Measurements from ENCODE around the gene ANTXR1. TPM values are rescaled to one million over a fixed set of nuclear protein-coding genes. Genes with fewer than 3 reads are reported as not detected.
A peak's percentile ranks its signal among the peaks of the same experiment; 100 is the strongest.

Gene ANTXR1
- total RNA-seq, 1 donor from 2014 or later = 54.3 TPM

DNA sequence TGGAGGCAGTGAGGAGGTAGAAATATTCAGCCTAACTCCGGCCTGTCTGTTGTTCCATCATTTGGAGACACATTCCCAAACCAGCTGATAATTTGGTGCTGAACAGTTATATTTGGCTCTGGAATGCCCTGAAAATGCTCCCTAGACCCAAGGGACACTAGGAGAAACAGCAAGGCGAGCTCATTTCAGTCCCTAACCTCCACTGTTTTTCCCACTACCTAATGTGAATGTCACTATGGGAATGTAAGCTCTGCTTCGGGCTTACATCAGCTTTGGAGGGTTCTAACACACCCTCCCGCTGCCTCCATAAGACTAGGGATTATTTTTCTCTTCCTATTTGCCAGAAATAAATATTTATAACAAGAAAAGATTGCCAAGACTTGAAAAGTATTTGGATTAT lies 103.5 kb downstream of the ANTXR1 start:
- DNase-seq = no peak
- TF ChIP-seq, protein P1, sequence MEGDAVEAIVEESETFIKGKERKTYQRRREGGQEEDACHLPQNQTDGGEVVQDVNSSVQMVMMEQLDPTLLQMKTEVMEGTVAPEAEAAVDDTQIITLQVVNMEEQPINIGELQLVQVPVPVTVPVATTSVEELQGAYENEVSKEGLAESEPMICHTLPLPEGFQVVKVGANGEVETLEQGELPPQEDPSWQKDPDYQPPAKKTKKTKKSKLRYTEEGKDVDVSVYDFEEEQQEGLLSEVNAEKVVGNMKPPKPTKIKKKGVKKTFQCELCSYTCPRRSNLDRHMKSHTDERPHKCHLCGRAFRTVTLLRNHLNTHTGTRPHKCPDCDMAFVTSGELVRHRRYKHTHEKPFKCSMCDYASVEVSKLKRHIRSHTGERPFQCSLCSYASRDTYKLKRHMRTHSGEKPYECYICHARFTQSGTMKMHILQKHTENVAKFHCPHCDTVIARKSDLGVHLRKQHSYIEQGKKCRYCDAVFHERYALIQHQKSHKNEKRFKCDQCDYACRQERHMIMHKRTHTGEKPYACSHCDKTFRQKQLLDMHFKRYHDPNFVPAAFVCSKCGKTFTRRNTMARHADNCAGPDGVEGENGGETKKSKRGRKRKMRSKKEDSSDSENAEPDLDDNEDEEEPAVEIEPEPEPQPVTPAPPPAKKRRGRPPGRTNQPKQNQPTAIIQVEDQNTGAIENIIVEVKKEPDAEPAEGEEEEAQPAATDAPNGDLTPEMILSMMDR (IDR thresholded peaks at IDR 0.05) = no peak
- H3K27me3 ChIP-seq (ENCODE audit: low read depth) = no peaks in the 10 kb centered on the region
- peak overlapping the region; percentile 18 for H3K27ac ChIP-seq
- peaks cover 4% of the 10 kb centered on the region for H3K4me1 ChIP-seq
- intact Hi-C loops (cut with DNase I) = no loop called here
- no peak overlapping the region for H3K4me3 ChIP-seq
- H3K9me3 ChIP-seq = no peaks in the 10 kb centered on the region
- H3K36me3 ChIP-seq = no peaks in the 10 kb centered on the region
- ATAC-seq = no peak

DNA sequence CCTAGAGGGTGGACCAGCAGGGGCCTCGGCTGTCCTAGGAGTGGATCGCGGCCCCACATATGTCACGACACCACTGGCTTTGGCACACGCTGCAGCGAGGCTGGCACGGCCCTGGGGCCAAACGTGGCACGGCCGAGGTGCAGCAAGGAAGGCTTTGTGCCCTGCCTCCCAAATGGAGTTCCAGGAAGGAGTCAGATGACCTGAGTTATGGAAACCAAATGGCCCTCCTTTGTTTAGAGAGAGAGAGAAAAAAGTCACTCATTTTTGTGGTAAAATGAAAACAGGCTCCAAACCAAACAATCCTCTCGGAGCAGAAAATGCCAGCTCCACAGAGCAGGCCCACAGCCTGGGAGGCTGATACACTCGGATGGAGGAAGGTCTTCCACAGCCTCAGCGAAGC lies 105.6 kb downstream of the ANTXR1 start:
- TF ChIP-seq, protein P1 (IDR thresholded peaks at IDR 0.05) = no peak
- peak in 1 of 2 donors; percentile 17 for ATAC-seq
- intact Hi-C loops (cut with DNase I) = no loop called here
- Histone ChIP-seq H3K4me3 (no peak overlapping the region), H3K27ac (no peak overlapping the region), H3K9me3 (no peaks in the 10 kb centered on the region), H3K4me1 (peaks cover 1% of the 10 kb centered on the region), H3K36me3 (peaks cover 9% of the 10 kb centered on the region), H3K27me3 (ENCODE audit: low read depth) (no peaks in the 10 kb centered on the region)
- DNase-seq = no peak

DNA sequence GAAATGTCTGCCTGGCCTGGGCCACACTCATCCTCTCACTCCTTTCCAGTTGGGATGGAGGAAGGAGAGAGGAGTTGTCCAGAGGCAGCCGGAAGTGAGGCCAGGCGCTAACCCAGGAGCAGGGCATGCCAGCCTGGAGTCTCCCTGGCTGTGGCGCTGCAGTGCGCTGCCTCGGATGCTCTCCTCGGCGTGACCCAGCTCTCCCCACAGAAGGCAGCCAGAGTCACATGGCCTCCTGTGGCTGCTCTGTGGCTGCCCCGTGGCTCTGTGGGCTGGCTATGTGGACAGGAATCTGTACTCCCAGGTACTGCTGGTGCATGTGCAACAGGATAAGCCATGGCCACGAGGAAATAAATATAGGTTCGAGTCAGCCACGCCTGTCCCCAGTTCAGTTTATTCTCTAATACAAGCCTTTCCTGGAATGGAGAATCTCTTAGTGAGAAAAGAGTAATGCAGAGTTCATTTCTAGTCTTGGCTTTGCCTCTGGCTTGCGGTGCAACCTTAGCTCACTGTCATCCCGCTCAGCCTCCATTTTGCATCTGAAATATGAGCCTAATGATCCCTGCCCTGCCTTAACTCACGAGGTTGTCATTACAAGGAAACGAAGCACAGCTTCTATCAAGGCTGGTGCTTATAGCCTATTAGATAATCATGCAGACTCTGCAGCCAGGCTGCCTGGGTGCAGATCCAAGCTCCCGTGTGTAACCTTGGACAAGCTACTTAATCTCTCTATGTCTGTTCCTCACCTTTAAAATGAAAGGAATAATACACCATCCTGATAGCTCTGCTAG lies 106.3 kb downstream of the ANTXR1 start:
- Histone ChIP-seq H3K36me3 (peaks cover 14% of the 10 kb centered on the region), H3K4me3 (no peak overlapping the region), H3K4me1 (no peaks in the 10 kb centered on the region), H3K9me3 (no peaks in the 10 kb centered on the region), H3K27ac (no peak overlapping the region), H3K27me3 (ENCODE audit: low read depth) (no peaks in the 10 kb centered on the region)
- intact Hi-C loops (cut with DNase I) = no loop called here
- TF ChIP-seq, protein P1 (IDR thresholded peaks at IDR 0.05) = no peak
- ATAC-seq (no peak), DNase-seq (no peak)

DNA sequence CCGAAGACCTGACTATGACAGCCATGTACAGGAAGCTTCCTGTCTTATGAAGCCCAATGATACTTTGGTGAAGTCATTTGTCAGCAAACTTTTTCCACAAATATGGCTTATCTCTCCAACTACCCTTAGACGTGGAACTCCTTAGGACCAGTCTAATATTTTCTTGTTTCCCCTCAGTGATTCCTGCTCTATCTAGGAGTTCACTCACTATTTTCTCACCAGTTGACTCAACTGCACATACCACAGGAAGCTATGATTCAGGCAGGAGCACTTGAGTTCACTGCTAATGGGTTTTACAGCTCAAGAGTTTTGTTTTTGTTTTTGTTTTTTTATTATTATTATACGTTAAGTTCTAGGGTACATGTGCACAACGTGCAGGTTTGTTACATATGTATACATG lies 109.3 kb downstream of the ANTXR1 start:
- H3K27ac ChIP-seq = no peak overlapping the region
- no peaks in the 10 kb centered on the region for H3K9me3 ChIP-seq
- intact Hi-C loops (cut with DNase I) = no loop called here
- H3K4me1 ChIP-seq = no peaks in the 10 kb centered on the region
- no peak overlapping the region for H3K4me3 ChIP-seq
- peaks cover 24% of the 10 kb centered on the region for H3K36me3 ChIP-seq
- H3K27me3 ChIP-seq (ENCODE audit: low read depth) = no peaks in the 10 kb centered on the region
- TF ChIP-seq, protein P1 (IDR thresholded peaks at IDR 0.05) = no peak
- DNase-seq = no peak
- no peak for ATAC-seq

DNA sequence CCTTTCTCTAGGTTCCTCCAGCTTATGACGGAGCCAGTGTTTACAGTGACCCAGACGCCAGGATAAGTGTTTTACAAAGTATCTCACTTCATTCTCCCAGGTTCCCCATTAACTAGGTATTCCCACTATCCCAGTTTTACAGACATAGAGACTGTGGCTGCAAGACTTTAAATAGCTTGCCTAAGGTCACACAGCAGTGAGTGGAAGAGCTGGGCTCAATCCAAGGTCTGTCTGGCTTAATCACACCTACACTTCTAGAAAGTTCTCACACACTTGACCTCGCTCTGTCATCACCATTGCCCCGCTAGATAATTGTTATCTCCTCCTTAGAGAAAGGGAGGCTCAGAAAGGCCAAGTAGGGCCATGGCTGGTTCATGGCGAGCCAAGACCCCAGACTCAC lies 110.2 kb downstream of the ANTXR1 start:
- no peak for DNase-seq
- peaks cover 24% of the 10 kb centered on the region for H3K36me3 ChIP-seq
- H3K27ac ChIP-seq = no peak overlapping the region
- no peaks in the 10 kb centered on the region for H3K9me3 ChIP-seq
- no peak for ATAC-seq
- H3K27me3 ChIP-seq (ENCODE audit: low read depth) = no peaks in the 10 kb centered on the region
- no peak overlapping the region for H3K4me3 ChIP-seq
- TF ChIP-seq, protein P1 (IDR thresholded peaks at IDR 0.05) = no peak
- intact Hi-C loops (cut with DNase I) = no loop called here
- H3K4me1 ChIP-seq = no peaks in the 10 kb centered on the region

All from lower lobe of right lung (tissue), 2 donors.